KMS-11 (cell line): ENCODE results near the gene DDI2.

Experiments used
- H2AFZ ChIP-seq: fragments of 200-600 bp; sonication (generic); 2 replicates; pipeline ENCODE4 v1.6.1; 2016; ENCODE audit warnings: antibody characterized with exemption, mixed run types, low read depth
- H3K27ac ChIP-seq: fragments of 200-600 bp; sonication (generic); 2 replicates; pipeline ENCODE4 v1.6.1; 2016; ENCODE audit warnings: mild to moderate bottlenecking, mixed run types
- H3K27me3 ChIP-seq: fragments of 200-600 bp; sonication (generic); 2 replicates; pipeline ENCODE4 v1.6.1; 2017; ENCODE audit warnings: mild to moderate bottlenecking, low read depth, mixed run types, moderate library complexity; ENCODE audit not compliant: insufficient read depth
- H3K36me3 ChIP-seq: fragments of 200-600 bp; sonication (generic); 2 replicates; pipeline ENCODE4 v1.6.1; 2017; ENCODE audit warnings: mild to moderate bottlenecking, mixed run types; ENCODE audit not compliant: insufficient read depth
- H3K4me1 ChIP-seq: fragments of 200-600 bp; sonication (generic); 2 replicates; pipeline ENCODE4 v1.6.1; 2016; ENCODE audit warnings: mild to moderate bottlenecking, low read depth, mixed run types; ENCODE audit not compliant: poor library complexity, severe bottlenecking
- H3K4me2 ChIP-seq: fragments of 200-600 bp; sonication (generic); 2 replicates; pipeline ENCODE4 v1.7.0; 2016; ENCODE audit warnings: mild to moderate bottlenecking, mixed run types
- H3K4me3 ChIP-seq: fragments of 200-600 bp; sonication (generic); IDR thresholded peaks from 2 replicates; pipeline ENCODE4 v1.6.1; 2017; ENCODE audit warnings: low read depth, low read length, mixed read lengths; ENCODE audit not compliant: insufficient read depth
- H3K79me2 ChIP-seq: fragments of 200-600 bp; sonication (generic); 2 replicates; pipeline ENCODE4 v1.6.1; 2016; ENCODE audit warnings: low read depth, mixed run types; ENCODE audit not compliant: insufficient read depth
- H3K9ac ChIP-seq: fragments of 200-600 bp; sonication (generic); 2 replicates; pipeline ENCODE4 v1.6.1; 2016; ENCODE audit warnings: mild to moderate bottlenecking, mixed run types
- H4K20me1 ChIP-seq: fragments of 200-600 bp; sonication (generic); 2 replicates; pipeline ENCODE4 v1.6.1; 2016; ENCODE audit warnings: mild to moderate bottlenecking, mixed run types; ENCODE audit not compliant: insufficient read depth
- TF ChIP-seq, protein P1 (sequence below): fragments of 200-600 bp; sonication (generic); conservative IDR thresholded peaks from 2 replicates; pipeline ENCODE4 v1.6.1; 2017; ENCODE audit warnings: low read depth, mild to moderate bottlenecking, antibody characterized with exemption, low read length, moderate library complexity, mixed read lengths

The DDI2 gene

DNA sequence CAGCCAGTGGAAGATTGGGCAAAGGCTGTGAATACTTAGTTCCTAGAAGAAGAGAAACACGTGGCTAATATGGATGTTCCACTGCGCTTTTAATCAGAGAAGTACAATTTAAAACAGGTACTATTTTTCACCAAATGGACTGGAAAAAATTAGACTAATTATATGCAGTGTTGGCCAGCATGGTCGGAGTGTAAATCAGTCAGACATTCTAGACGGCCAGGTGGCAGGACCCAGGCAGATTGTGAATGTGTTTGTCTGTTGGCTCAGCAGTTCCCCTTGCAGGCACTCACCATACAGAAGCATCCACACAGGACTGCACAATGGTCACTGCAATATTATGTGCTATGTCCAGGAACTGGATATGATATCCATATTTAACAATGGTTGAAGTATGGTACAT lies 94.9 kb downstream of the DDI2 start:
- TF ChIP-seq, protein P1, sequence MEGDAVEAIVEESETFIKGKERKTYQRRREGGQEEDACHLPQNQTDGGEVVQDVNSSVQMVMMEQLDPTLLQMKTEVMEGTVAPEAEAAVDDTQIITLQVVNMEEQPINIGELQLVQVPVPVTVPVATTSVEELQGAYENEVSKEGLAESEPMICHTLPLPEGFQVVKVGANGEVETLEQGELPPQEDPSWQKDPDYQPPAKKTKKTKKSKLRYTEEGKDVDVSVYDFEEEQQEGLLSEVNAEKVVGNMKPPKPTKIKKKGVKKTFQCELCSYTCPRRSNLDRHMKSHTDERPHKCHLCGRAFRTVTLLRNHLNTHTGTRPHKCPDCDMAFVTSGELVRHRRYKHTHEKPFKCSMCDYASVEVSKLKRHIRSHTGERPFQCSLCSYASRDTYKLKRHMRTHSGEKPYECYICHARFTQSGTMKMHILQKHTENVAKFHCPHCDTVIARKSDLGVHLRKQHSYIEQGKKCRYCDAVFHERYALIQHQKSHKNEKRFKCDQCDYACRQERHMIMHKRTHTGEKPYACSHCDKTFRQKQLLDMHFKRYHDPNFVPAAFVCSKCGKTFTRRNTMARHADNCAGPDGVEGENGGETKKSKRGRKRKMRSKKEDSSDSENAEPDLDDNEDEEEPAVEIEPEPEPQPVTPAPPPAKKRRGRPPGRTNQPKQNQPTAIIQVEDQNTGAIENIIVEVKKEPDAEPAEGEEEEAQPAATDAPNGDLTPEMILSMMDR: no peak
- H3K79me2 ChIP-seq: peaks cover 10% of the 10 kb centered on the region; the same call in 1 of the 2 replicates

DNA sequence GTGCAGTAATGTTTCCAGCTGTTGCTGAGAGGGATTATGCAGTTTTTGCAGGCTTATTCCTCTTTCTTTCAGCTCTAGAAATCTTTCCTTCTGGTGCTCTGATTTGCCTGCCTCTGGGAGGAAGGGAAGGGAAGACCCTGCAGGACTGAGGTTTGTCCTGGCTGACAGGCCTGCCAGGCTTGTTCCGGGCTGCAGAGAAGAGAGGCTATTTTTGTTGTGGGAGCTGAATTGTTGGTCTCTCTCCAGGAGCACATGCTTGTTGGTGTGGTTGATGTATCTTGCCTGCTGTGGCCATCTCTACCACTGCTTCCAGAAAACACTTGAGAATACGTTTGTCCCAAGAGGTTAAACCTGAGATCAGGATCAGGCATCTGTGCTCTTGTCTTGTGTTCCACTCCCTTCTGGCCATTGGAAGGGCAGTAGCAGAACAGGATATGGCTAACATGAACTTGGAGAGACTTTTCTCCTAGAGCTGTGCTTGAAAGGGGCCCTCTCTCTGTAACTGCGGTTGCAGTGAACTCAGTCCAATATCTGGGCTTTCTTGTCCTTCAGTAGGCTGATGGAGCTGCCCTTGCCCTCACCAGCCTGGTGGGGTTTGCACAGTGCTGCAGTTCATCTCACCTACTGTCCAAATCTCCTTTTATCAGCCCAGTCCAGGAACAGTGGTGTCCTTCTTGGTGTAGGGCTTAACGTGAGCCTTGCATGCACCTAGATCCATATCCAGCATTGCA lies 97.3 kb downstream of the DDI2 start:
- Histone ChIP-seq H4K20me1 (no peaks in the 10 kb centered on the region), H3K36me3 (peaks cover 3% of the 10 kb centered on the region; the same call in 1 of the 2 replicates), H3K9ac (no peak overlapping the region), H3K79me2 (no peaks in the 10 kb centered on the region; the same call in 1 of the 2 replicates), H3K4me1 (no peaks in the 10 kb centered on the region), H3K4me3 (no peak overlapping the region), H3K27me3 (no peaks in the 10 kb centered on the region), H3K4me2 (no peak overlapping the region), H3K27ac (no peak overlapping the region), H2AFZ (no peak overlapping the region)
- TF ChIP-seq, protein P1: no peak

More for the DNA sequence above, 94.9 kb downstream of the DDI2 start:
- Histone ChIP-seq H3K36me3 (peaks cover 3% of the 10 kb centered on the region; the same call in 1 of the 2 replicates), H3K27me3 (no peaks in the 10 kb centered on the region), H3K27ac (no peak overlapping the region), H3K4me3 (no peak overlapping the region), H3K4me1 (peaks cover 3% of the 10 kb centered on the region), H3K4me2 (no peak overlapping the region), H4K20me1 (no peaks in the 10 kb centered on the region), H2AFZ (no peak overlapping the region), H3K9ac (no peak overlapping the region)

DNA sequence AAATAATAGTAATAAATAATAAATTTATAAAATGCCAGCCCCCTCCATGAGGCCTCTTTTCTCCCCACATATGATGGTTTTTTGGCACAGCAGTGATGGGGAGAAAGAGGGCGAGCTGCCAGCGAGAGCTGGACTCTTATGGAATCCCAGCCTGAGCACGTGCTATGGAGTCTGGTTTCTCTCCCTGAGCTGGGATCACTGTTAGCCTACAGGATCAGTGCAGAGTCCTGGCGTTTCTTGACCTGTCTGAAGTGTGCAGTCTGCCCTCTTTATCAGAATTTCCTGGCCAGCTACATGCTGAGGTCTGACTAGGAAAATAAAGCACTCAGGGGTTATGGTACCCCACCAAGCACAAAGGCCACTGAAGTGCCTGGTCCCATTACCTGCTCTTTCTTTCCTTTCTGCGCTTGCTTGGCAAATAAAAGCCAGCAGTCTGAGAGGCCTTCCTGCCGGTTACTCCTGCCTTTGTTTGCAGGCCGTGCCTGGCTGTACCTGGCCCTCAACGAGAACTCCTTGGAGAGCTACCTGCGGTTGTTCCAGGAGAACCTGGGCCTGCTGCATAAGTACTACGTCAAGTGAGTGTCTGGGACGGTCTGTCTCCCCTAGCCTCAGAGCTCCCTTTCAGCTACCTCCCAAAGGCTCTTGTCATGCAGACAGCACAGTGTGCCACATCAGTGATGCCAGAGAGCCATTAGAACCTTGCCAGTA lies 100.3 kb downstream of the DDI2 start:
- no peak overlapping the region for H3K4me2 ChIP-seq
- H3K27ac ChIP-seq: no peak overlapping the region

DNA sequence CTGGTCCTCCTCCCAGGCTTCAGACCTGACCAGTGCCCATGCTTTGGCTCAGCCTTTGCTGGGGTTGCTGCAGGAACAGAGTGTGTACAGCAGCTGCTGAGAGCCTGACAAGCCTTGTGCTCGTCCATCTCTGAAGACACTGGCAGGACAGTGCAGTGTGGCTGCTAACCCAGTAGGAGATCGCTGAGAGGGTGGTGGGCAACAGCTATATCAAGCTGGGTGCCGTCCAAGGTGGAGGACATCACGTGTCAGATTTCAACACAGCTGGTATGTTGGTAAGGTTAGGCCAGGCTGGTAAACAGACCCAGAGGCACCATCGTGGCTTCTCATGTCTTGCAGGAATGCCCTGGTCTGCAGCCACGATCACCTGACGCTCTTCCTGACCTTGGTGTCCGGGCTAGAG lies 100.9 kb downstream of the DDI2 start:
- H3K4me2 ChIP-seq: no peak overlapping the region
- TF ChIP-seq, protein P1: no peak
- no peaks in the 10 kb centered on the region for H3K4me1 ChIP-seq
- no peaks in the 10 kb centered on the region for H3K27me3 ChIP-seq
- H2AFZ ChIP-seq: no peak overlapping the region
- H4K20me1 ChIP-seq: no peaks in the 10 kb centered on the region
- no peak overlapping the region for H3K27ac ChIP-seq
- H3K4me3 ChIP-seq: no peak overlapping the region
- H3K79me2 ChIP-seq: no peaks in the 10 kb centered on the region
- peaks cover 3% of the 10 kb centered on the region; the same call in 1 of the 2 replicates for H3K36me3 ChIP-seq
- H3K9ac ChIP-seq: no peak overlapping the region

More for the DNA sequence above, 100.3 kb downstream of the DDI2 start:
- Histone ChIP-seq H3K4me1 (no peaks in the 10 kb centered on the region), H3K27me3 (no peaks in the 10 kb centered on the region), H3K36me3 (peaks cover 3% of the 10 kb centered on the region; the same call in 1 of the 2 replicates), H3K79me2 (no peaks in the 10 kb centered on the region; the same call in 1 of the 2 replicates), H3K9ac (no peak overlapping the region), H2AFZ (no peak overlapping the region), H4K20me1 (no peaks in the 10 kb centered on the region), H3K4me3 (no peak overlapping the region)
- TF ChIP-seq, protein P1: no peak
